Measurements from ENCODE around the gene EHBP1. TPM values are rescaled to one million over a fixed set of nuclear protein-coding genes. Genes with fewer than 3 reads are reported as not detected.

EHBP1 gene
- total and polyA plus RNA-seq, 7 experiments from 2014 or later = 12.3 to 31.5 (median 27.7) TPM

DNA sequence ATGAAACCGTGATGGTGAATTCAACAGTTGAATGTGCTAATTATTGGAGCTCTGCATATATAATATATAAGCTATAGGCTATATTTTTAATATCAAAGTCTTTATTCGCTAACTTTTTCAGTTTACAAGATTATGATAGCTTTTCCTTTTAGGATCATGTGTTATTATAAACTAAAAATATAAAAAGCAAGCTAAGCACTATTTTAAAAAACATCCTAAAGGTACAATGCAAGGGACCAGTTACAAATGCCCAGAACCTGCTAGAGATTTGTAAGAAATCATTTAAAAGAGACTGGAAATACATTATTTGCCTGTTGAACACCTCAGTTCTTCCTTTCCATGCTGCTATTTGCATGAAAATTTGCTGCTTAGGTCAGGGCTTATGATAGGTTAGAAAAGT lies 43.4 kb upstream of the EHBP1 start:
- Histone ChIP-seq H3K27me3 (ENCODE audit: control insufficient read depth in 2 of 2, insufficient read depth in 2 of 2, low read length in 2 of 2) (no peaks in the 10 kb centered on the region), H3K36me3 (ENCODE audit: control insufficient read depth in 2 of 3, insufficient read depth in 3 of 3, low read length in 3 of 3) (no peaks in the 10 kb centered on the region), H3K27ac (ENCODE audit: low read depth, low read length) (no peak overlapping the region), H3K4me1 (ENCODE audit: control insufficient read depth in 2 of 2, insufficient read depth in 2 of 2, low read length in 2 of 2) (no peaks in the 10 kb centered on the region), H3K4me3 (ENCODE audit: low read length) (no peak overlapping the region), H3K9me3 (ENCODE audit: control insufficient read depth in 2 of 3, low read length in 3 of 3) (no peaks in the 10 kb centered on the region)
- Mint-ChIP-seq H3K4me3 (no peak overlapping the region), H3K9me3 (no peaks in the 10 kb centered on the region), H3K27me3 (peaks cover 0 to 4% (median 0%) of the 10 kb centered on the region in 5 donors), H3K36me3 (no peaks in the 10 kb centered on the region), H3K4me1 (peaks cover 0 to 7% (median 0%) of the 10 kb centered on the region in 7 donors), H3K27ac (no peak overlapping the region)
- intact Hi-C loops (cut with micrococcal nuclease) = no loop called here
- DNase-seq = no peak
- no peak for ATAC-seq
- ChIA-PET POLR2A (no interaction called here), CTCF (no interaction called here)

GRCh38 chr2:62662554-62662953 lies 43.0 kb upstream of the EHBP1 start:
- POLR2A ChIA-PET = no interaction called here
- peaks cover 0 to 7% (median 0%) of the 10 kb centered on the region in 7 donors for H3K4me1 Mint-ChIP-seq
- CTCF ChIA-PET = no interaction called here

DNA sequence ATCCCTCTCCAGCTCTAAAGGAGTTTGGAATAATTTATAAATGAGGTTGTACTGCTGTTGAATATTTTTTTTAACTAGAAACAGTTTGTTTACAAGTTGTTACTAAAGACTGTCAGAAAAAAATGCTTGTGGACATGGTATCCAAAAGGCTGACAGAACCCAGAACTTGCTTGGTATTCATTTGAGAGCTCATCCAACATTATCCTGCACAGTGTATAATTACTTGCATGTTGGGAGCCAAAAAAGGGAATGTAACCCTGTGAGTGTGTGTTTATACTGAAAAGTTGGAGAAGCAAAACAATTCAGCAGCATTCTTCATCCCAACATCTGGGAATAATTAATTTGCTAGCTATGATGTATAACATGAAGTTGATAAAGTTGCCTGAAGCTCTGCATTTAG lies 42.1 kb upstream of the EHBP1 start:
- CTCF ChIA-PET = no interaction called here
- Histone ChIP-seq H3K4me3 (ENCODE audit: low read length) (no peak overlapping the region), H3K36me3 (ENCODE audit: control insufficient read depth in 2 of 3, insufficient read depth in 3 of 3, low read length in 3 of 3) (no peaks in the 10 kb centered on the region), H3K27me3 (ENCODE audit: control insufficient read depth in 2 of 2, insufficient read depth in 2 of 2, low read length in 2 of 2) (no peaks in the 10 kb centered on the region), H3K9me3 (ENCODE audit: control insufficient read depth in 2 of 3, low read length in 3 of 3) (no peaks in the 10 kb centered on the region), H3K27ac (ENCODE audit: low read depth, low read length) (no peak overlapping the region), H3K4me1 (ENCODE audit: control insufficient read depth in 2 of 2, insufficient read depth in 2 of 2, low read length in 2 of 2) (no peaks in the 10 kb centered on the region)
- Mint-ChIP-seq H3K27me3 (peaks cover 0 to 4% (median 0%) of the 10 kb centered on the region in 5 donors), H3K4me3 (no peak overlapping the region), H3K9me3 (no peaks in the 10 kb centered on the region), H3K27ac (no peak overlapping the region), H3K4me1 (peaks cover 0 to 7% (median 0%) of the 10 kb centered on the region in 7 donors), H3K36me3 (no peaks in the 10 kb centered on the region)
- POLR2A ChIA-PET = no interaction called here
- ATAC-seq (no peak), DNase-seq (no peak)
- intact Hi-C loops (cut with micrococcal nuclease) = no loop called here

More at GRCh38 chr2:62662554-62662953, 43.0 kb upstream of the EHBP1 start:
- Histone ChIP-seq H3K4me3 (ENCODE audit: low read length) (no peak overlapping the region), H3K27ac (ENCODE audit: low read depth, low read length) (no peak overlapping the region), H3K4me1 (ENCODE audit: control insufficient read depth in 2 of 2, insufficient read depth in 2 of 2, low read length in 2 of 2) (no peaks in the 10 kb centered on the region), H3K36me3 (ENCODE audit: control insufficient read depth in 2 of 3, insufficient read depth in 3 of 3, low read length in 3 of 3) (no peaks in the 10 kb centered on the region), H3K9me3 (ENCODE audit: control insufficient read depth in 2 of 3, low read length in 3 of 3) (no peaks in the 10 kb centered on the region), H3K27me3 (ENCODE audit: control insufficient read depth in 2 of 2, insufficient read depth in 2 of 2, low read length in 2 of 2) (no peaks in the 10 kb centered on the region)
- no peaks in the 10 kb centered on the region for H3K36me3 Mint-ChIP-seq
- H3K27ac Mint-ChIP-seq = no peak overlapping the region
- ATAC-seq = no peak
- H3K27me3 Mint-ChIP-seq = peaks cover 0 to 4% (median 0%) of the 10 kb centered on the region in 5 donors
- intact Hi-C loops (cut with micrococcal nuclease) = no loop called here
- H3K4me3 Mint-ChIP-seq = no peak overlapping the region
- H3K9me3 Mint-ChIP-seq = no peaks in the 10 kb centered on the region
- no peak for DNase-seq

GRCh38 chr2:62663920-62664795 lies 41.4 kb upstream of the EHBP1 start:
- intact Hi-C loops (cut with micrococcal nuclease) = no loop called here
- no peaks in the 10 kb centered on the region for H3K36me3 Mint-ChIP-seq
- H3K4me1 Mint-ChIP-seq = peaks cover 0 to 7% (median 0%) of the 10 kb centered on the region in 7 donors
- POLR2A ChIA-PET = no interaction called here
- CTCF ChIA-PET = no interaction called here
- peaks cover 0 to 4% (median 0%) of the 10 kb centered on the region in 5 donors for H3K27me3 Mint-ChIP-seq
- ATAC-seq (no peak), DNase-seq (no peak)
- H3K9me3 ChIP-seq (ENCODE audit: control insufficient read depth in 2 of 3, low read length in 3 of 3) = no peaks in the 10 kb centered on the region
- H3K27ac ChIP-seq (ENCODE audit: low read depth, low read length) = no peak overlapping the region
- no peak overlapping the region for H3K27ac Mint-ChIP-seq
- no peaks in the 10 kb centered on the region for H3K4me1 ChIP-seq (ENCODE audit: control insufficient read depth in 2 of 2, insufficient read depth in 2 of 2, low read length in 2 of 2)
- H3K4me3 Mint-ChIP-seq = no peak overlapping the region
- H3K9me3 Mint-ChIP-seq = no peaks in the 10 kb centered on the region
- H3K36me3 ChIP-seq (ENCODE audit: control insufficient read depth in 2 of 3, insufficient read depth in 3 of 3, low read length in 3 of 3) = no peaks in the 10 kb centered on the region
- no peak overlapping the region for H3K4me3 ChIP-seq (ENCODE audit: low read length)
- H3K27me3 ChIP-seq (ENCODE audit: control insufficient read depth in 2 of 2, insufficient read depth in 2 of 2, low read length in 2 of 2) = no peaks in the 10 kb centered on the region

- Mint-ChIP-seq H3K9me3 (no peaks in the 10 kb centered on the region), H3K27me3 (peaks cover 0 to 4% (median 0%) of the 10 kb centered on the region in 5 donors), H3K4me1 (peaks cover 0 to 6% (median 0%) of the 10 kb centered on the region in 7 donors), H3K36me3 (no peaks in the 10 kb centered on the region), H3K27ac (no peak overlapping the region), H3K4me3 (no peak overlapping the region)
- Histone ChIP-seq H3K9me3 (ENCODE audit: control insufficient read depth in 2 of 3, low read length in 3 of 3) (no peaks in the 10 kb centered on the region), H3K4me3 (ENCODE audit: low read length) (no peak overlapping the region), H3K27ac (ENCODE audit: low read depth, low read length) (no peak overlapping the region), H3K27me3 (ENCODE audit: control insufficient read depth in 2 of 2, insufficient read depth in 2 of 2, low read length in 2 of 2) (no peaks in the 10 kb centered on the region), H3K36me3 (ENCODE audit: control insufficient read depth in 2 of 3, insufficient read depth in 3 of 3, low read length in 3 of 3) (no peaks in the 10 kb centered on the region), H3K4me1 (ENCODE audit: control insufficient read depth in 2 of 2, insufficient read depth in 2 of 2, low read length in 2 of 2) (no peaks in the 10 kb centered on the region)
- no peak for DNase-seq
- CTCF ChIA-PET = no interaction called here
- intact Hi-C loops (cut with micrococcal nuclease) = no loop called here
- no peak for ATAC-seq
- POLR2A ChIA-PET = no interaction called here
Observed at GRCh38 chr2:62665446-62665845, 40.1 kb upstream of the EHBP1 start.

GRCh38 chr2:62669180-62669579 lies 36.3 kb upstream of the EHBP1 start:
- H3K27me3 Mint-ChIP-seq = no peaks in the 10 kb centered on the region
- ChIA-PET CTCF (no interaction called here), POLR2A (no interaction called here)

DNA sequence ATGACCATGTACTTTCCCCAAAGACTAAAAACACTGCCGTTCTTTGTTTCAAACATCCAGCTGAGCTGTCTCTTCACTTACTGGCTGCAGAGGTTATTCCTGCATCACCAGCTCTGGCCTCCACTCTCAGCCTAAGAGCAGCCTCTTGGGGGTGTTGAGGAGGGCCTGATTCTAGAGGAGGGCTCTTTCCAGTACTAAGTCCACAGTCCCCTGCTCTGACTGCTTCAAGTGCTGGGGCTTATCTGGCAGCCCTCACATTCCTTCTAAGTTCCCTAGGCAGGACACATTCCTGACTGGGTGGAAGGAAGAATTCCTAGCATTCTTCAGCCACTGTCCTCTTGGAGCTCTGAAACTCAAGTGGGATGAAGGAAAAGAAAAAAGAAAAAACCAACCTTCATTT lies 32.9 kb upstream of the EHBP1 start:
- H3K9me3 ChIP-seq (ENCODE audit: control insufficient read depth in 2 of 3, low read length in 3 of 3) = no peaks in the 10 kb centered on the region
- ChIA-PET POLR2A (no interaction called here), CTCF (no interaction called here)

More at GRCh38 chr2:62669180-62669579, 36.3 kb upstream of the EHBP1 start:
- Mint-ChIP-seq H3K9me3 (no peaks in the 10 kb centered on the region), H3K4me1 (peaks cover 0 to 2% (median 0%) of the 10 kb centered on the region in 7 donors), H3K36me3 (no peaks in the 10 kb centered on the region), H3K27ac (no peak overlapping the region), H3K4me3 (no peak overlapping the region)
- no peak overlapping the region for H3K27ac ChIP-seq (ENCODE audit: low read depth, low read length)
- intact Hi-C loops (cut with micrococcal nuclease) = no loop called here
- H3K9me3 ChIP-seq (ENCODE audit: control insufficient read depth in 2 of 3, low read length in 3 of 3) = no peaks in the 10 kb centered on the region
- no peaks in the 10 kb centered on the region for H3K36me3 ChIP-seq (ENCODE audit: control insufficient read depth in 2 of 3, insufficient read depth in 3 of 3, low read length in 3 of 3)
- DNase-seq (no peak), ATAC-seq (no peak)
- no peaks in the 10 kb centered on the region for H3K27me3 ChIP-seq (ENCODE audit: control insufficient read depth in 2 of 2, insufficient read depth in 2 of 2, low read length in 2 of 2)
- no peak overlapping the region for H3K4me3 ChIP-seq (ENCODE audit: low read length)
- no peaks in the 10 kb centered on the region for H3K4me1 ChIP-seq (ENCODE audit: control insufficient read depth in 2 of 2, insufficient read depth in 2 of 2, low read length in 2 of 2)

More for the DNA sequence above, 32.9 kb upstream of the EHBP1 start:
- DNase-seq (no peak), ATAC-seq (no peak)
- intact Hi-C loops (cut with micrococcal nuclease) = no loop called here
- no peaks in the 10 kb centered on the region for H3K4me1 ChIP-seq (ENCODE audit: control insufficient read depth in 2 of 2, insufficient read depth in 2 of 2, low read length in 2 of 2)
- Mint-ChIP-seq H3K27me3 (peaks cover 0 to 7% (median 0%) of the 10 kb centered on the region in 5 donors), H3K4me1 (no peaks in the 10 kb centered on the region), H3K4me3 (no peak overlapping the region), H3K9me3 (no peaks in the 10 kb centered on the region), H3K27ac (no peak overlapping the region), H3K36me3 (no peaks in the 10 kb centered on the region)
- no peak overlapping the region for H3K4me3 ChIP-seq (ENCODE audit: low read length)
- no peaks in the 10 kb centered on the region for H3K36me3 ChIP-seq (ENCODE audit: control insufficient read depth in 2 of 3, insufficient read depth in 3 of 3, low read length in 3 of 3)
- no peaks in the 10 kb centered on the region for H3K27me3 ChIP-seq (ENCODE audit: control insufficient read depth in 2 of 2, insufficient read depth in 2 of 2, low read length in 2 of 2)
- no peak overlapping the region for H3K27ac ChIP-seq (ENCODE audit: low read depth, low read length)

Data from naive thymus-derived CD4-positive, alpha-beta T cell (primary cell).